Rectal smooth muscle tissue (tissue), 1 donor: ENCODE results near the gene ARHGAP26.

Experiments used
- H3K27ac ChIP-seq: one replicate; pipeline ENCODE4 v1.7.0; 2013; ENCODE audit warnings: low read depth, low read length, inconsistent platforms
- H3K27me3 ChIP-seq: one replicate; pipeline ENCODE4 v1.7.0; 2013; ENCODE audit warnings: low read length; ENCODE audit not compliant: control insufficient read depth, insufficient read depth
- H3K36me3 ChIP-seq: one replicate; pipeline ENCODE4 v1.7.0; 2013; ENCODE audit warnings: low read length; ENCODE audit not compliant: control insufficient read depth, insufficient read depth
- H3K4me1 ChIP-seq: one replicate; pipeline ENCODE4 v1.7.0; 2013; ENCODE audit warnings: low read length; ENCODE audit not compliant: control insufficient read depth, insufficient read depth
- H3K4me3 ChIP-seq: one replicate; pipeline ENCODE4 v1.7.0; 2013; ENCODE audit warnings: low read length
- H3K9ac ChIP-seq: one replicate; pipeline ENCODE4 v1.7.0; 2013; ENCODE audit warnings: low read length

Gene ARHGAP26

GRCh38 chr5:142796492-142797109 lies 26.4 kb downstream of the ARHGAP26 start:
- H3K9ac ChIP-seq, result no peak overlapping the region
- H3K4me3 ChIP-seq, result no peak overlapping the region
- H3K36me3 ChIP-seq, result no peaks in the 10 kb centered on the region
- no peaks in the 10 kb centered on the region for H3K4me1 ChIP-seq
- H3K27me3 ChIP-seq, result no peaks in the 10 kb centered on the region
- no peak overlapping the region for H3K27ac ChIP-seq

GRCh38 chr5:142797420-142797819 lies 27.2 kb downstream of the ARHGAP26 start:
- H3K4me1 ChIP-seq, result no peaks in the 10 kb centered on the region
- H3K27me3 ChIP-seq, result no peaks in the 10 kb centered on the region
- no peak overlapping the region for H3K4me3 ChIP-seq
- H3K27ac ChIP-seq, result no peak overlapping the region
- H3K9ac ChIP-seq, result no peak overlapping the region
- no peaks in the 10 kb centered on the region for H3K36me3 ChIP-seq

GRCh38 chr5:142798099-142798770 lies 28.1 kb downstream of the ARHGAP26 start:
- H3K9ac ChIP-seq, result no peak overlapping the region
- H3K4me1 ChIP-seq, result no peaks in the 10 kb centered on the region
- H3K4me3 ChIP-seq, result no peak overlapping the region
- H3K36me3 ChIP-seq, result no peaks in the 10 kb centered on the region
- no peaks in the 10 kb centered on the region for H3K27me3 ChIP-seq
- no peak overlapping the region for H3K27ac ChIP-seq

GRCh38 chr5:142800776-142801494 lies 30.8 kb downstream of the ARHGAP26 start:
- Histone ChIP-seq H3K36me3 (no peaks in the 10 kb centered on the region), H3K27me3 (no peaks in the 10 kb centered on the region), H3K4me1 (no peaks in the 10 kb centered on the region), H3K27ac (no peak overlapping the region), H3K4me3 (no peak overlapping the region), H3K9ac (no peak overlapping the region)

GRCh38 chr5:142801495-142801871 lies 31.3 kb downstream of the ARHGAP26 start:
- H3K9ac ChIP-seq, result no peak overlapping the region
- no peaks in the 10 kb centered on the region for H3K27me3 ChIP-seq
- no peaks in the 10 kb centered on the region for H3K4me1 ChIP-seq
- no peaks in the 10 kb centered on the region for H3K36me3 ChIP-seq
- H3K4me3 ChIP-seq, result no peak overlapping the region
- H3K27ac ChIP-seq, result no peak overlapping the region

GRCh38 chr5:142803428-142804125 lies 33.4 kb downstream of the ARHGAP26 start:
- no peak overlapping the region for H3K9ac ChIP-seq
- H3K4me1 ChIP-seq, result no peaks in the 10 kb centered on the region
- no peaks in the 10 kb centered on the region for H3K36me3 ChIP-seq
- H3K27me3 ChIP-seq, result no peaks in the 10 kb centered on the region
- H3K27ac ChIP-seq, result no peak overlapping the region
- H3K4me3 ChIP-seq, result no peak overlapping the region

GRCh38 chr5:142805339-142805738 lies 35.2 kb downstream of the ARHGAP26 start:
- no peak overlapping the region for H3K4me3 ChIP-seq
- H3K4me1 ChIP-seq, result no peaks in the 10 kb centered on the region
- H3K36me3 ChIP-seq, result no peaks in the 10 kb centered on the region
- H3K27ac ChIP-seq, result no peak overlapping the region
- H3K27me3 ChIP-seq, result no peaks in the 10 kb centered on the region
- no peak overlapping the region for H3K9ac ChIP-seq

- Histone ChIP-seq H3K27ac (no peak overlapping the region), H3K4me1 (peaks cover 2% of the 10 kb centered on the region), H3K9ac (no peak overlapping the region), H3K4me3 (no peak overlapping the region), H3K36me3 (no peaks in the 10 kb centered on the region), H3K27me3 (no peaks in the 10 kb centered on the region)
These were observed 36.7 kb downstream of the ARHGAP26 start for GRCh38 chr5:142806841-142807267.

- Histone ChIP-seq H3K27ac (no peak overlapping the region), H3K36me3 (no peaks in the 10 kb centered on the region), H3K9ac (no peak overlapping the region), H3K27me3 (no peaks in the 10 kb centered on the region), H3K4me3 (no peak overlapping the region), H3K4me1 (peaks cover 2% of the 10 kb centered on the region)
These were observed 37.3 kb downstream of the ARHGAP26 start for GRCh38 chr5:142807372-142807911.

- Histone ChIP-seq H3K4me1 (peaks cover 2% of the 10 kb centered on the region), H3K9ac (no peak overlapping the region), H3K4me3 (no peak overlapping the region), H3K27ac (no peak overlapping the region), H3K36me3 (no peaks in the 10 kb centered on the region), H3K27me3 (no peaks in the 10 kb centered on the region)
These were observed 38.9 kb downstream of the ARHGAP26 start for GRCh38 chr5:142808878-142809598.

GRCh38 chr5:142810081-142810480 lies 39.9 kb downstream of the ARHGAP26 start:
- no peak overlapping the region for H3K9ac ChIP-seq
- H3K27ac ChIP-seq, result no peak overlapping the region

More at GRCh38 chr5:142810081-142810480, 39.9 kb downstream of the ARHGAP26 start:
- Histone ChIP-seq H3K36me3 (no peaks in the 10 kb centered on the region), H3K4me3 (no peak overlapping the region), H3K27me3 (no peaks in the 10 kb centered on the region), H3K4me1 (peaks cover 2% of the 10 kb centered on the region)
